ENCODE measurements around the gene HNF4A.

Gene HNF4A

GRCh38 chr20:44406572-44407137 lies 51.2 kb downstream of the HNF4A start:
- no peak for DNase-seq

- DNase-seq = no peak
These were observed 52.1 kb downstream of the HNF4A start for GRCh38 chr20:44407402-44408184.

- DNase-seq = no peak
These were observed 53.7 kb downstream of the HNF4A start for GRCh38 chr20:44409132-44409600.

- no peak for DNase-seq
These were observed 55.1 kb downstream of the HNF4A start for GRCh38 chr20:44410583-44411019.

- DNase-seq = no peak
These were observed 55.7 kb downstream of the HNF4A start for GRCh38 chr20:44411020-44411756.

- no peak for DNase-seq
These were observed 56.4 kb downstream of the HNF4A start for GRCh38 chr20:44411757-44412401.

- DNase-seq = no peak
These were observed 57.1 kb downstream of the HNF4A start for GRCh38 chr20:44412402-44413144.

GRCh38 chr20:44413575-44414345 lies 58.3 kb downstream of the HNF4A start:
- DNase-seq = no peak

GRCh38 chr20:44414346-44414714 lies 58.8 kb downstream of the HNF4A start:
- no peak for DNase-seq

- no peak for DNase-seq
These were observed 59.3 kb downstream of the HNF4A start for GRCh38 chr20:44414808-44415207.

- DNase-seq = no peak
These were observed 60.6 kb downstream of the HNF4A start for GRCh38 chr20:44415833-44416715.

GRCh38 chr20:44418069-44418905 lies 62.8 kb downstream of the HNF4A start:
- no peak for DNase-seq

GRCh38 chr20:44419131-44419844 lies 63.8 kb downstream of the HNF4A start:
- DNase-seq = no peak

GRCh38 chr20:44420497-44420896 lies 65.0 kb downstream of the HNF4A start:
- no peak for DNase-seq

GRCh38 chr20:44422083-44422482 lies 66.6 kb downstream of the HNF4A start:
- peak; percentile 53 for DNase-seq

GRCh38 chr20:44423480-44423879 lies 68.0 kb downstream of the HNF4A start:
- no peak for DNase-seq

GRCh38 chr20:44424039-44424495 lies 68.6 kb downstream of the HNF4A start:
- no peak for DNase-seq

- no peak for DNase-seq
These were observed 70.4 kb downstream of the HNF4A start for GRCh38 chr20:44425923-44426322.

Measured in suppressor macrophage treated with lipopolysaccharide for 4 hours (primary cell).